Measurements from ENCODE around the gene LILRB5. TPM values are rescaled to one million over a fixed set of nuclear protein-coding genes. Genes with fewer than 3 reads are reported as not detected.
"Not testable (repeated sequence)": the region's sequence is repeated elsewhere in the genome, so short reads cannot be mapped to it uniquely, and the experiment has no call there.

LILRB5 gene
- total RNA-seq, 2 experiments from 2014 or later: 0.28 to 0.36 TPM

- H3K4me3 Mint-ChIP-seq; POLR2A ChIA-PET; H3K27ac Mint-ChIP-seq; H3K4me1 Mint-ChIP-seq; DNase-seq; ATAC-seq (ENCODE audit: low read depth); H3K36me3 Mint-ChIP-seq; H3K9me3 Mint-ChIP-seq: not testable (repeated sequence)
- H3K27me3 Mint-ChIP-seq: peaks cover 22% of the 10 kb centered on the region
These were observed 33.7 kb downstream of the LILRB5 start for GRCh38 chr19:54223277-54223936.

- POLR2A ChIA-PET, H3K27ac Mint-ChIP-seq, H3K4me1 Mint-ChIP-seq, H3K36me3 Mint-ChIP-seq, DNase-seq, H3K9me3 Mint-ChIP-seq, H3K4me3 Mint-ChIP-seq: not testable (repeated sequence)
- ATAC-seq (ENCODE audit: low read depth): peak; percentile 26
- peaks cover 17% of the 10 kb centered on the region for H3K27me3 Mint-ChIP-seq
These were observed 34.4 kb downstream of the LILRB5 start, which contains the start of gene LILRB3 for GRCh38 chr19:54222474-54223276. Gene LILRB3 (minus strand): TSS chr19:54223007. CDS start chr19:54222976, 31 bp downstream.

GRCh38 chr19:54221947-54222346 lies 35.1 kb downstream of the LILRB5 start:
- POLR2A ChIA-PET; ATAC-seq (ENCODE audit: low read depth); H3K4me1 Mint-ChIP-seq; H3K4me3 Mint-ChIP-seq; H3K9me3 Mint-ChIP-seq; DNase-seq; H3K27ac Mint-ChIP-seq; H3K36me3 Mint-ChIP-seq: not testable (repeated sequence)
- peaks cover 16% of the 10 kb centered on the region for H3K27me3 Mint-ChIP-seq

- H3K27ac Mint-ChIP-seq; H3K27me3 Mint-ChIP-seq; H3K36me3 Mint-ChIP-seq; H3K4me3 Mint-ChIP-seq; DNase-seq; H3K9me3 Mint-ChIP-seq; POLR2A ChIA-PET; ATAC-seq (ENCODE audit: low read depth); H3K4me1 Mint-ChIP-seq: not testable (repeated sequence)
These were observed 37.4 kb downstream of the LILRB5 start for GRCh38 chr19:54219702-54220101.

GRCh38 chr19:54218960-54219661 lies 38.0 kb downstream of the LILRB5 start:
- DNase-seq: no peak
- H3K27ac Mint-ChIP-seq: no peak overlapping the region
- H3K36me3 Mint-ChIP-seq: peaks cover 1% of the 10 kb centered on the region
- peaks cover 7% of the 10 kb centered on the region for H3K27me3 Mint-ChIP-seq
- ATAC-seq (ENCODE audit: low read depth): no peak
- H3K4me1 Mint-ChIP-seq: peaks cover 5% of the 10 kb centered on the region
- POLR2A ChIA-PET: no interaction called here
- H3K9me3 Mint-ChIP-seq: no peaks in the 10 kb centered on the region
- H3K4me3 Mint-ChIP-seq: no peak overlapping the region

GRCh38 chr19:54218259-54218658 lies 38.8 kb downstream of the LILRB5 start:
- no peak overlapping the region for H3K4me3 Mint-ChIP-seq
- peaks cover 2% of the 10 kb centered on the region for H3K36me3 Mint-ChIP-seq
- ATAC-seq (ENCODE audit: low read depth) (no peak), DNase-seq (no peak)
- no peak overlapping the region for H3K27ac Mint-ChIP-seq
- H3K4me1 Mint-ChIP-seq: peaks cover 5% of the 10 kb centered on the region
- H3K27me3 Mint-ChIP-seq: peaks cover 2% of the 10 kb centered on the region
- no peaks in the 10 kb centered on the region for H3K9me3 Mint-ChIP-seq
- POLR2A ChIA-PET: no interaction called here

GRCh38 chr19:54217517-54218247 lies 39.4 kb downstream of the LILRB5 start:
- POLR2A ChIA-PET; H3K4me1 Mint-ChIP-seq; DNase-seq; H3K27me3 Mint-ChIP-seq; H3K4me3 Mint-ChIP-seq; H3K36me3 Mint-ChIP-seq; H3K27ac Mint-ChIP-seq; H3K9me3 Mint-ChIP-seq; ATAC-seq (ENCODE audit: low read depth): not testable (repeated sequence)

GRCh38 chr19:54216869-54217268 lies 40.2 kb downstream of the LILRB5 start:
- Mint-ChIP-seq H3K27me3 (no peaks in the 10 kb centered on the region), H3K4me1 (no peaks in the 10 kb centered on the region)
- ATAC-seq (ENCODE audit: low read depth): no peak

GRCh38 chr19:54214734-54215133 lies 42.3 kb downstream of the LILRB5 start:
- H3K4me3 Mint-ChIP-seq; POLR2A ChIA-PET; H3K27ac Mint-ChIP-seq; H3K27me3 Mint-ChIP-seq; DNase-seq; H3K9me3 Mint-ChIP-seq; ATAC-seq (ENCODE audit: low read depth): not testable (repeated sequence)
- H3K4me1 Mint-ChIP-seq: peaks cover 16% of the 10 kb centered on the region
- H3K36me3 Mint-ChIP-seq: peaks cover 17% of the 10 kb centered on the region

More at GRCh38 chr19:54216869-54217268, 40.2 kb downstream of the LILRB5 start:
- H3K27ac Mint-ChIP-seq: no peak overlapping the region
- no peak overlapping the region for H3K4me3 Mint-ChIP-seq
- H3K9me3 Mint-ChIP-seq: no peaks in the 10 kb centered on the region
- DNase-seq: no peak
- peaks cover 7% of the 10 kb centered on the region for H3K36me3 Mint-ChIP-seq
- POLR2A ChIA-PET: no interaction called here

- Mint-ChIP-seq H3K36me3 (peaks cover 17% of the 10 kb centered on the region), H3K4me1 (peaks cover 19% of the 10 kb centered on the region)
- H3K9me3 Mint-ChIP-seq; POLR2A ChIA-PET; H3K4me3 Mint-ChIP-seq; H3K27ac Mint-ChIP-seq; ATAC-seq (ENCODE audit: low read depth); H3K27me3 Mint-ChIP-seq; DNase-seq: not testable (repeated sequence)
These were observed 42.9 kb downstream of the LILRB5 start for GRCh38 chr19:54214217-54214616.

GRCh38 chr19:54211235-54211634 lies 45.8 kb downstream of the LILRB5 start:
- peaks cover 34% of the 10 kb centered on the region for H3K36me3 Mint-ChIP-seq
- POLR2A ChIA-PET: interaction anchor here (1.5 to 3.7 kb wide), 3 partner anchors 10 to 22 kb away, joined by 9 to 21 read pairs (median 18); partner anchors contain the start of genes MBOAT7, RPS9 and TSEN34
- DNase-seq (no peak), ATAC-seq (ENCODE audit: low read depth) (no peak)
- peaks cover 44% of the 10 kb centered on the region for H3K4me1 Mint-ChIP-seq
- H3K27ac Mint-ChIP-seq: peak overlapping the region; percentile 57
- H3K4me3 Mint-ChIP-seq: peak overlapping the region; percentile 43
- no peaks in the 10 kb centered on the region for H3K9me3 Mint-ChIP-seq
- H3K27me3 Mint-ChIP-seq: peaks cover 4% of the 10 kb centered on the region

GRCh38 chr19:54209811-54210494 lies 47.1 kb downstream of the LILRB5 start:
- POLR2A ChIA-PET: interaction anchor here (1.5 to 3.7 kb wide), 3 partner anchors 9 to 21 kb away, joined by 9 to 21 read pairs (median 18); partner anchors contain the start of genes MBOAT7, RPS9 and TSEN34
- peaks cover 51% of the 10 kb centered on the region for H3K4me1 Mint-ChIP-seq
- no peaks in the 10 kb centered on the region for H3K9me3 Mint-ChIP-seq
- H3K36me3 Mint-ChIP-seq: peaks cover 39% of the 10 kb centered on the region
- H3K27me3 Mint-ChIP-seq: peaks cover 4% of the 10 kb centered on the region
- H3K27ac Mint-ChIP-seq: peak overlapping the region; percentile 60
- no peak for DNase-seq
- H3K4me3 Mint-ChIP-seq: peak overlapping the region; percentile 35
- ATAC-seq (ENCODE audit: low read depth): no peak

Data from activated naive CD8-positive, alpha-beta T cell treated with anti-CD3 and anti-CD28 coated beads, Interleukin-2, amount 10 ng/mL, durations not matched to agents 7 days and 5 days (primary cell).